ENCODE data around the gene AHDC1.

AHDC1 gene

GRCh38 chr1:27556781-27557595 is 47.0 kb downstream of the AHDC1 start:
- H3K9me3 ChIP-seq (ENCODE audit: control insufficient read depth, insufficient read depth, low read depth, low read length) = no peaks in the 10 kb centered on the region
- no peaks in the 10 kb centered on the region for H3K4me1 ChIP-seq (ENCODE audit: control insufficient read depth, insufficient read depth, low read length)
- ChIA-PET CTCF (interaction anchor here (0.6 to 6.6 kb wide), 57 partner anchors 8 to 996 kb away, joined by 3 to 111 read pairs (median 4); partner anchors contain the start of genes AHDC1, IFI6 and WASF2), POLR2A (interaction anchor here (0.7 to 2.7 kb wide), 15 partner anchors 9 to 113 kb away, joined by 3 to 62 read pairs (median 5); partner anchors contain the start of genes AHDC1 and WASF2)
- no peak overlapping the region for H3K27ac ChIP-seq (ENCODE audit: extremely low read depth, low read depth, low read length)
- peak overlapping the region; percentile 10 for H3K4me3 ChIP-seq (ENCODE audit: low read depth, low read length)
- peaks cover 0 to 24% of the 10 kb centered on the region in 2 experiments; a peak in 2 of 3 replicates for H3K36me3 ChIP-seq (ENCODE audit: control insufficient read depth in 2 of 2, insufficient read depth in 1 of 2, low read length in 2 of 2)
- no peak for TF ChIP-seq MYNN (tag by site-specific recombination; IDR thresholded peaks at IDR 0.05; ENCODE audit: borderline replicate concordance)
- no peak for TF ChIP-seq ZBTB44 (tag by site-specific recombination; IDR thresholded peaks at IDR 0.05)
- no peak for TF ChIP-seq ZNF311 (tag by site-specific recombination; IDR thresholded peaks at IDR 0.05; ENCODE audit: borderline replicate concordance)
- TF ChIP-seq HOXC10 (CRISPR knock-in tag; IDR thresholded peaks at IDR 0.05) = no peak
- peak; percentile 60 for TF ChIP-seq ZIC2 (tag by site-specific recombination; IDR thresholded peaks at IDR 0.05)
- no peak for TF ChIP-seq ZNF416 (tag by site-specific recombination; IDR thresholded peaks at IDR 0.05)
- TF ChIP-seq CTCF (tag by site-specific recombination; IDR thresholded peaks at IDR 0.05) = peak; percentile 85
- peak; percentile 13; the same call in 1 of the 2 replicates for TF ChIP-seq ZBTB8A (tag by site-specific recombination; IDR thresholded peaks at IDR 0.05)
- TF ChIP-seq ZNF221 (tag by site-specific recombination; IDR thresholded peaks at IDR 0.05; ENCODE audit: borderline replicate concordance) = no peak
- TF ChIP-seq KLF7 (tag by site-specific recombination; IDR thresholded peaks at IDR 0.05; ENCODE audit: borderline replicate concordance) = no peak
- no peak for TF ChIP-seq ZNF18 (tag by site-specific recombination; IDR thresholded peaks at IDR 0.05)
- TF ChIP-seq ZNF404 (tag by site-specific recombination; IDR thresholded peaks at IDR 0.05) = no peak
- no peak for TF ChIP-seq ZNF426 (tag by site-specific recombination; IDR thresholded peaks at IDR 0.05)
- TF ChIP-seq ZNF624 (tag by site-specific recombination; IDR thresholded peaks at IDR 0.05) = no peak
- TF ChIP-seq ZBTB49 (tag by site-specific recombination; IDR thresholded peaks at IDR 0.05; ENCODE audit: low read depth) = no peak
- peak; percentile 37; the same call in 1 of the 2 replicates for TF ChIP-seq ZNF398 (tag by site-specific recombination; IDR thresholded peaks at IDR 0.05)
- no peak for TF ChIP-seq ZNF391 (tag by site-specific recombination; IDR thresholded peaks at IDR 0.05; ENCODE audit: borderline replicate concordance, low read depth)
- TF ChIP-seq ZSCAN18 (tag by site-specific recombination; IDR thresholded peaks at IDR 0.05) = no peak
- peak; percentile 86 for TF ChIP-seq GLIS2 (tag by site-specific recombination; IDR thresholded peaks at IDR 0.05)
- TF ChIP-seq ELK4 (IDR thresholded peaks at IDR 0.05; ENCODE audit: borderline replicate concordance, low read depth, low read length) = no peak
- TF ChIP-seq ZNF169 (tag by site-specific recombination; IDR thresholded peaks at IDR 0.05) = no peak
- peak; percentile 55; the same call in 1 of the 2 replicates for TF ChIP-seq ZNF76 (tag by site-specific recombination; IDR thresholded peaks at IDR 0.05; ENCODE audit: borderline replicate concordance, low read depth)
